GM23338 (cell line): ENCODE data around the gene F7.

Source experiments
- CREB1 ChIP-seq: fragments of 250-450 bp; sonication (Bioruptor Pico); IDR thresholded peaks from 2 replicates; pipeline ENCODE4 v1.5.0; 2020; ENCODE audit warnings: low read depth, mild to moderate bottlenecking, moderate library complexity
- CTCF ChIP-seq, 2 experiments: fragments of 200-600 bp in 1 of 2; sonication (generic) in 1 of 2; conservative IDR thresholded peaks; 2 replicates each; pipeline versions ENCODE4 v1.5.1 to v1.6.1; 2016 to 2017; ENCODE audit warnings: antibody characterized with exemption in 2 of 2, low read depth in 2 of 2, mild to moderate bottlenecking in 2 of 2, moderate library complexity in 1 of 2
- ETS1 ChIP-seq: IDR thresholded peaks from 2 replicates; pipeline ENCODE4 v1.6.1; 2016; ENCODE audit warnings: antibody characterized with exemption
- EZH2 ChIP-seq: fragments of 200-600 bp; sonication (generic); IDR thresholded peaks from one replicate; pipeline ENCODE4 v1.8.0; 2017; ENCODE audit warnings: antibody characterized with exemption, mild to moderate bottlenecking, low read depth; ENCODE audit not compliant: unreplicated experiment
- EZH2phosphoT487 ChIP-seq: fragments of 200-600 bp; sonication (generic); IDR thresholded peaks from one replicate; pipeline ENCODE4 v1.8.1; 2018; ENCODE audit warnings: antibody characterized with exemption; ENCODE audit not compliant: unreplicated experiment
- JUNB ChIP-seq: IDR thresholded peaks from one replicate; pipeline ENCODE4 v1.6.1; 2016; ENCODE audit warnings: antibody characterized with exemption; ENCODE audit not compliant: unreplicated experiment
- NANOG ChIP-seq: IDR thresholded peaks from 2 replicates; pipeline ENCODE4 v1.6.1; 2016; ENCODE audit warnings: antibody characterized with exemption, borderline replicate concordance
- POLR2AphosphoS5 ChIP-seq: IDR thresholded peaks from 2 replicates; pipeline ENCODE4 v1.6.1; 2016; ENCODE audit warnings: antibody characterized with exemption, low read depth
- REST ChIP-seq: IDR thresholded peaks from one replicate; pipeline ENCODE4 v1.6.1; 2018; ENCODE audit warnings: antibody characterized with exemption; ENCODE audit not compliant: unreplicated experiment
- STAT1 ChIP-seq: IDR thresholded peaks from one replicate; pipeline ENCODE4 v1.6.1; 2016; ENCODE audit warnings: antibody characterized with exemption; ENCODE audit not compliant: unreplicated experiment
- ZNF114 ChIP-seq: fragments of 250-450 bp; sonication (Bioruptor Pico); IDR thresholded peaks from 2 replicates; pipeline ENCODE4 v1.5.0; 2020; ENCODE audit warnings: mild to moderate bottlenecking, moderate library complexity
- ZNF331 ChIP-seq: fragments of 250-450 bp; sonication (Bioruptor Pico); IDR thresholded peaks from 2 replicates; pipeline ENCODE4 v1.5.0; 2020; ENCODE audit warnings: low read depth, mild to moderate bottlenecking, moderate library complexity
- ZNF462 ChIP-seq: fragments of 250-450 bp; sonication (Bioruptor Pico); IDR thresholded peaks from 2 replicates; pipeline ENCODE4 v1.5.0; 2020; ENCODE audit warnings: mild to moderate bottlenecking, moderate library complexity

GRCh38 chr13:113151745-113152690, 46.4 kb downstream of the F7 start:
- TF ChIP-seq CTCF (conservative IDR thresholded peaks at IDR 0.05; ENCODE audit: low read depth in 2 of 2): no peak
- no peak for TF ChIP-seq REST
- TF ChIP-seq EZH2: no peak
- no peak for TF ChIP-seq CREB1
- TF ChIP-seq EZH2phosphoT487: no peak
- no peak for TF ChIP-seq POLR2AphosphoS5
- no peak for TF ChIP-seq JUNB
- TF ChIP-seq STAT1: no peak
- no peak for TF ChIP-seq ETS1
- no peak for TF ChIP-seq ZNF331 (CRISPR knock-in tag)
- no peak for TF ChIP-seq ZNF114
- TF ChIP-seq NANOG: no peak
- TF ChIP-seq ZNF462: no peak
